Stomach smooth muscle (tissue), 2 donors: Measurements from ENCODE around the gene LRRN2.

ENCODE experiments used
- H3K27ac ChIP-seq: one replicate; pipeline ENCODE4 v1.7.0; 2013; ENCODE audit warnings: mild to moderate bottlenecking, low read length, inconsistent platforms
- H3K27me3 ChIP-seq, 2 donors: one replicate each; pipeline ENCODE4 v1.7.0; 2013; ENCODE audit warnings: low read length in 2 of 2; ENCODE audit not compliant: insufficient read depth in 2 of 2, control insufficient read depth in 1 of 2
- H3K36me3 ChIP-seq, 2 donors: one replicate each; pipeline ENCODE4 v1.7.0; 2013; ENCODE audit warnings: low read length in 2 of 2; ENCODE audit not compliant: control insufficient read depth in 2 of 2, insufficient read depth in 2 of 2
- H3K4me1 ChIP-seq: one replicate; pipeline ENCODE4 v1.7.0; 2013; ENCODE audit warnings: low read length; ENCODE audit not compliant: control insufficient read depth, insufficient read depth
- H3K4me3 ChIP-seq, 2 donors: one replicate each; pipeline ENCODE4 v1.7.0; 2013; ENCODE audit warnings: low read length in 2 of 2
- H3K9ac ChIP-seq, 2 donors: one replicate each; pipeline ENCODE4 v1.7.0; 2013; ENCODE audit warnings: low read length in 2 of 2, mild to moderate bottlenecking in 1 of 2
- H3K9me3 ChIP-seq, 2 donors: one replicate each; pipeline ENCODE4 v1.7.0; 2013; ENCODE audit warnings: low read length in 2 of 2; ENCODE audit not compliant: control insufficient read depth in 2 of 2
- donor health status: healthy.
- donor health status: Pancreatic carcinoma.

LRRN2 gene

GRCh38 chr1:204600203-204600602, 85.3 kb downstream of the LRRN2 start:
- Histone ChIP-seq H3K27me3 (peaks cover 0 to 4% of the 10 kb centered on the region in 2 donors), H3K4me3 (no peak overlapping the region), H3K9me3 (no peaks in the 10 kb centered on the region), H3K4me1 (peaks cover 2% of the 10 kb centered on the region), H3K27ac (no peak overlapping the region), H3K36me3 (no peaks in the 10 kb centered on the region), H3K9ac (no peak overlapping the region)

- no peak overlapping the region for H3K27ac ChIP-seq
These were observed 85.9 kb downstream of the LRRN2 start for GRCh38 chr1:204599596-204599995.

GRCh38 chr1:204599098-204599497, 86.4 kb downstream of the LRRN2 start:
- Histone ChIP-seq H3K4me1 (peaks cover 2% of the 10 kb centered on the region), H3K9me3 (no peaks in the 10 kb centered on the region), H3K27me3 (peaks cover 0 to 2% of the 10 kb centered on the region in 2 donors), H3K36me3 (no peaks in the 10 kb centered on the region), H3K9ac (no peak overlapping the region), H3K27ac (no peak overlapping the region), H3K4me3 (no peak overlapping the region)

More at GRCh38 chr1:204599596-204599995, 85.9 kb downstream of the LRRN2 start:
- Histone ChIP-seq H3K27me3 (peaks cover 0 to 2% of the 10 kb centered on the region in 2 donors), H3K4me1 (peaks cover 2% of the 10 kb centered on the region), H3K36me3 (no peaks in the 10 kb centered on the region), H3K9ac (no peak overlapping the region), H3K4me3 (no peak overlapping the region), H3K9me3 (no peaks in the 10 kb centered on the region)

- Histone ChIP-seq H3K27ac (no peak overlapping the region), H3K4me1 (peaks cover 2% of the 10 kb centered on the region), H3K9me3 (no peaks in the 10 kb centered on the region), H3K4me3 (no peak overlapping the region), H3K9ac (no peak overlapping the region), H3K36me3 (no peaks in the 10 kb centered on the region), H3K27me3 (peaks cover 0 to 2% of the 10 kb centered on the region in 2 donors)
These were observed 87.1 kb downstream of the LRRN2 start for GRCh38 chr1:204598319-204598969.

GRCh38 chr1:204592246-204592948, 93.1 kb downstream of the LRRN2 start:
- H3K4me1 ChIP-seq = no peaks in the 10 kb centered on the region
- no peaks in the 10 kb centered on the region for H3K9me3 ChIP-seq
- H3K4me3 ChIP-seq = no peak overlapping the region
- no peak overlapping the region for H3K27ac ChIP-seq
- no peaks in the 10 kb centered on the region for H3K36me3 ChIP-seq
- no peak overlapping the region for H3K9ac ChIP-seq
- H3K27me3 ChIP-seq = no peaks in the 10 kb centered on the region

- Histone ChIP-seq H3K27ac (no peak overlapping the region), H3K36me3 (no peaks in the 10 kb centered on the region), H3K27me3 (no peaks in the 10 kb centered on the region), H3K4me1 (no peaks in the 10 kb centered on the region), H3K4me3 (no peak overlapping the region), H3K9ac (no peak overlapping the region), H3K9me3 (no peaks in the 10 kb centered on the region)
These were observed 94.0 kb downstream of the LRRN2 start for GRCh38 chr1:204591473-204592090.

- Histone ChIP-seq H3K27ac (no peak overlapping the region), H3K36me3 (no peaks in the 10 kb centered on the region), H3K9ac (no peak overlapping the region), H3K9me3 (no peaks in the 10 kb centered on the region), H3K27me3 (no peaks in the 10 kb centered on the region), H3K4me1 (no peaks in the 10 kb centered on the region), H3K4me3 (no peak overlapping the region)
These were observed 96.0 kb downstream of the LRRN2 start for GRCh38 chr1:204589409-204590038.

GRCh38 chr1:204588826-204589225, 96.7 kb downstream of the LRRN2 start:
- Histone ChIP-seq H3K36me3 (no peaks in the 10 kb centered on the region), H3K9me3 (no peaks in the 10 kb centered on the region), H3K4me3 (no peak overlapping the region), H3K4me1 (peaks cover 5% of the 10 kb centered on the region), H3K9ac (no peak overlapping the region), H3K27ac (no peak overlapping the region), H3K27me3 (no peaks in the 10 kb centered on the region)

GRCh38 chr1:204587621-204588020, 97.9 kb downstream of the LRRN2 start:
- Histone ChIP-seq H3K27ac (no peak overlapping the region), H3K9me3 (no peaks in the 10 kb centered on the region), H3K36me3 (no peaks in the 10 kb centered on the region), H3K27me3 (no peaks in the 10 kb centered on the region), H3K9ac (no peak overlapping the region), H3K4me3 (no peak overlapping the region), H3K4me1 (peaks cover 5% of the 10 kb centered on the region)

GRCh38 chr1:204584699-204585372, 100.7 kb downstream of the LRRN2 start:
- no peak overlapping the region for H3K9ac ChIP-seq
- H3K27ac ChIP-seq = no peak overlapping the region
- no peak overlapping the region for H3K4me3 ChIP-seq
- no peaks in the 10 kb centered on the region for H3K27me3 ChIP-seq
- H3K4me1 ChIP-seq = peaks cover 5% of the 10 kb centered on the region
- H3K9me3 ChIP-seq = no peaks in the 10 kb centered on the region
- no peaks in the 10 kb centered on the region for H3K36me3 ChIP-seq
